Gastroesophageal sphincter (tissue), 3 donors: ENCODE results near the gene ACTN4.

Experiments
- POLR2A ChIP-seq, 2 donors: fragments of 450-650 bp; IDR thresholded peaks; one replicate each; pipeline ENCODE4 v1.6.1; 2017; ENCODE audit warnings: antibody characterized with exemption in 2 of 2, mild to moderate bottlenecking in 2 of 2, moderate library complexity in 1 of 2
- POLR2AphosphoS5 ChIP-seq: sonication (generic); formaldehyde crosslinking; IDR thresholded peaks from one replicate; pipeline ENCODE4 v1.6.1; 2017; ENCODE audit warnings: antibody characterized with exemption
- TF ChIP-seq, protein P1 (sequence below), 4 experiments: fragments of 200-600 bp in 2 of 4; fragments of 450-650 bp in 2 of 4; sonication (generic) in 1 of 4; IDR thresholded peaks; one replicate each; pipeline ENCODE4 v1.5.1; 2017 to 2019; ENCODE audit warnings: antibody characterized with exemption in 4 of 4, mild to moderate bottlenecking in 2 of 4, moderate library complexity in 2 of 4

DNA sequence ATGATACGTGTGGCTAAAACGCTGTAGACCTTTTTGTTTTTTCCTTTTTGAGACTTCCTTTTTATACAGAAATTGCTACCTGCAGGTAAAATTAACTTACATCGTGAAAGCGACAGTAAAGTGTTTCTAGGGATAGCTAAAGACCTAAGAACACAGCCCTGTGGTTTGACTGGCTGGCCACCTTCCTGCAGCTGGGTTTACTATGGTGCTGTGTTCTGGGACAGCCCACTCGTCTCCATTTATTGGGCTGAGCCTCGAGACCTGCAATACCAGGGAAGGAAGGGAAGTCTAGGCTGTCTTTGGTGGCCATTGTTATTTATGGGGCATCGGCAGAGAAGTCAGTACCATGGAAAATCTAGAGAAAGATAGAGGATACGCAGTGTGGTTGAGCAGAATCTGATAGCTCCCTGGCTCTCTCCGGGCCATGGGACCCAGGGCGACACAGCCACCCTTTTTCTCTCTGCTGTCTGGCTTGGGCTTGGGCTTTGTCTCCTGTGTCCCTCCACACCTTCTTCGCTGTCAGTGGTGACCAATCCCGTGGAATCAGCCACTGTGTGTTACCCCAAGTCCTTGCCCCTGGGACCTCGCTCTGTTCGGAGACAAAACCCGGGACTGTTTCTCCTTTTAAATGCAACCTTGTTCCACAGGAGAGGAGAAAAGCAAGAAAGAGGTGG lies 30.9 kb downstream of the ACTN4 start:
- TF ChIP-seq, protein P1, sequence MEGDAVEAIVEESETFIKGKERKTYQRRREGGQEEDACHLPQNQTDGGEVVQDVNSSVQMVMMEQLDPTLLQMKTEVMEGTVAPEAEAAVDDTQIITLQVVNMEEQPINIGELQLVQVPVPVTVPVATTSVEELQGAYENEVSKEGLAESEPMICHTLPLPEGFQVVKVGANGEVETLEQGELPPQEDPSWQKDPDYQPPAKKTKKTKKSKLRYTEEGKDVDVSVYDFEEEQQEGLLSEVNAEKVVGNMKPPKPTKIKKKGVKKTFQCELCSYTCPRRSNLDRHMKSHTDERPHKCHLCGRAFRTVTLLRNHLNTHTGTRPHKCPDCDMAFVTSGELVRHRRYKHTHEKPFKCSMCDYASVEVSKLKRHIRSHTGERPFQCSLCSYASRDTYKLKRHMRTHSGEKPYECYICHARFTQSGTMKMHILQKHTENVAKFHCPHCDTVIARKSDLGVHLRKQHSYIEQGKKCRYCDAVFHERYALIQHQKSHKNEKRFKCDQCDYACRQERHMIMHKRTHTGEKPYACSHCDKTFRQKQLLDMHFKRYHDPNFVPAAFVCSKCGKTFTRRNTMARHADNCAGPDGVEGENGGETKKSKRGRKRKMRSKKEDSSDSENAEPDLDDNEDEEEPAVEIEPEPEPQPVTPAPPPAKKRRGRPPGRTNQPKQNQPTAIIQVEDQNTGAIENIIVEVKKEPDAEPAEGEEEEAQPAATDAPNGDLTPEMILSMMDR (IDR thresholded peaks at IDR 0.05): no peak
- TF ChIP-seq POLR2AphosphoS5 (no peak), POLR2A (IDR thresholded peaks at IDR 0.05) (no peak)
